ENCODE results near the gene ABR.

GRCh38 chr17:1165836-1166235, 13.9 kb downstream of the ABR start:
- no peak for TF ChIP-seq CTCF (conservative IDR thresholded peaks at IDR 0.05; ENCODE audit: low read length)
- no peak for TF ChIP-seq EZH2phosphoT487 (IDR thresholded peaks at IDR 0.05; ENCODE audit: borderline replicate concordance)

Data from Loucy (cell line).